DND-41 (cell line): ENCODE data around the gene CEP104.

Experiments used
- ATAC-seq: fragments of 200-7000 bp; cut with Tn5 transposase; 3 replicates; pipeline ENCODE4 v1.9.1; 2021; ENCODE audit warnings: low read depth; ENCODE audit not compliant: insufficient read depth
- DNase-seq: peaks from one replicate; pipeline ENCODE4 v3.0.0-alpha.2; 2020
- H2AFZ ChIP-seq: 2 replicates; pipeline ENCODE4 v1.6.0; 2012; ENCODE audit warnings: low read depth, low read length
- H3K27ac ChIP-seq: 2 replicates; pipeline ENCODE4 v1.5.1; 2012; ENCODE audit warnings: low read length, inconsistent platforms
- H3K27me3 ChIP-seq: fragments of 200-600 bp; sonication (generic); 2 replicates; pipeline ENCODE4 v1.6.0; 2012; ENCODE audit warnings: low read length, mild to moderate bottlenecking, inconsistent platforms; ENCODE audit not compliant: insufficient read depth, poor library complexity
- H3K36me3 ChIP-seq: 2 replicates; pipeline ENCODE4 v1.5.1; 2012; ENCODE audit warnings: low read length, inconsistent platforms; ENCODE audit not compliant: insufficient read depth
- H3K4me1 ChIP-seq: 2 replicates; pipeline ENCODE4 v1.5.1; 2012; ENCODE audit warnings: mild to moderate bottlenecking, low read length; ENCODE audit not compliant: insufficient read depth
- H3K4me2 ChIP-seq: 2 replicates; pipeline ENCODE4 v1.6.0; 2012; ENCODE audit warnings: mild to moderate bottlenecking, moderate library complexity, low read length, inconsistent platforms; ENCODE audit not compliant: insufficient read depth
- H3K4me3 ChIP-seq, 2 experiments: fragments of 200-600 bp in 1 of 2; shearing (Covaris generic) in 1 of 2; 2 replicates each; pipeline ENCODE4 v1.5.1; 2012 to 2016; ENCODE audit warnings: inconsistent platforms in 2 of 2, low read length in 2 of 2, mild to moderate bottlenecking in 2 of 2, low read depth in 1 of 2, moderate library complexity in 1 of 2
- H3K79me2 ChIP-seq: 2 replicates; pipeline ENCODE4 v1.6.0; 2012; ENCODE audit warnings: low read length, inconsistent platforms; ENCODE audit not compliant: insufficient read depth
- H3K9ac ChIP-seq: 2 replicates; pipeline ENCODE4 v1.6.0; 2012; ENCODE audit warnings: low read depth, mild to moderate bottlenecking, inconsistent platforms, low read length, moderate library complexity
- H3K9me3 ChIP-seq: 2 replicates; pipeline ENCODE4 v1.5.1; 2012; ENCODE audit warnings: low read length, moderate library complexity, mild to moderate bottlenecking, inconsistent platforms; ENCODE audit not compliant: insufficient read depth, severe bottlenecking
- H4K20me1 ChIP-seq: 2 replicates; pipeline ENCODE4 v1.6.0; 2012; ENCODE audit warnings: low read length; ENCODE audit not compliant: insufficient read depth
- CTCF ChIP-seq: IDR thresholded peaks from 2 replicates; pipeline ENCODE4 v1.5.1; 2012; ENCODE audit warnings: borderline replicate concordance, low read length, moderate library complexity, mild to moderate bottlenecking; ENCODE audit not compliant: poor library complexity, severe bottlenecking; ENCODE audit errors: extremely low read depth
- EZH2 ChIP-seq: IDR thresholded peaks from 3 replicates; pipeline ENCODE4 v1.6.1; 2012; ENCODE audit warnings: borderline replicate concordance, low read depth, mild to moderate bottlenecking, moderate library complexity, low read length, inconsistent platforms; ENCODE audit not compliant: severe bottlenecking

The CEP104 gene

GRCh38 chr1:3852711-3853485 is 4.1 kb downstream of the CEP104 start:
- Histone ChIP-seq H3K27ac (no peak overlapping the region), H3K79me2 (peaks cover 44% of the 10 kb centered on the region), H2AFZ (no peak overlapping the region), H3K4me3 (no peak overlapping the region), H3K36me3 (peaks cover 29% of the 10 kb centered on the region), H3K9ac (no peak overlapping the region), H4K20me1 (peaks cover 14% of the 10 kb centered on the region; the same call in 1 of the 2 replicates), H3K9me3 (no peaks in the 10 kb centered on the region), H3K4me2 (no peak overlapping the region), H3K27me3 (no peaks in the 10 kb centered on the region), H3K4me1 (peaks cover 20% of the 10 kb centered on the region)
- ATAC-seq = no peak
- no peak for DNase-seq
- TF ChIP-seq CTCF = no peak
- TF ChIP-seq EZH2 = no peak

- ATAC-seq = no peak
Observed at GRCh38 chr1:3852091-3852490, 4.9 kb downstream of the CEP104 start.

DNA sequence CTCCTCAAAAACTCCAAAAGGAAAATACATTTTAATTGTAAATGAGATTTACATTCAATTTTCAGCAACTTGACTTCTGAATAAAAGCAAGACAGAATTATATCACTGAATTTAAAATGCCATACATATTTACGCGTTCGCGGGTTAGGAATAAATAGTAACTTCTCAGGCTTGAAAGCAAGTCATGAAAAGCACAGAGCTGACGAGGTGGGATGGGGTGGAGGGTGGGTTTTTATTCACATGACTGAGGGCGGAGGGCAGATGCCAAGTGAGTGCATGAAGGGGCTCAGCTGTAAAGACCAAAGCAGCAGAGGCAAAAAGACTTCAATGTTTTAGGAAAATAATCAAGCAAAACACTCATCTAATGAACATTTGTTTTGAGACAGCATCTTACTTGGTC is 5.7 kb downstream of the CEP104 start:
- H3K4me2 ChIP-seq = no peak overlapping the region
- no peak overlapping the region for H2AFZ ChIP-seq
- H3K4me3 ChIP-seq = no peak overlapping the region
- no peak overlapping the region for H3K9ac ChIP-seq
- DNase-seq = no peak
- no peak for TF ChIP-seq CTCF
- no peak for TF ChIP-seq EZH2
- no peak for ATAC-seq
- H3K27me3 ChIP-seq = no peaks in the 10 kb centered on the region
- H3K9me3 ChIP-seq = no peaks in the 10 kb centered on the region
- H4K20me1 ChIP-seq = peaks cover 14% of the 10 kb centered on the region; the same call in 1 of the 2 replicates
- H3K27ac ChIP-seq = no peak overlapping the region
- H3K79me2 ChIP-seq = peaks cover 32% of the 10 kb centered on the region
- H3K4me1 ChIP-seq = peaks cover 13% of the 10 kb centered on the region
- H3K36me3 ChIP-seq = peaks cover 44% of the 10 kb centered on the region

More at GRCh38 chr1:3852091-3852490, 4.9 kb downstream of the CEP104 start:
- TF ChIP-seq EZH2 = no peak
- no peak for TF ChIP-seq CTCF
- no peaks in the 10 kb centered on the region for H3K9me3 ChIP-seq
- H3K4me3 ChIP-seq = no peak overlapping the region
- no peak overlapping the region for H2AFZ ChIP-seq
- peaks cover 13% of the 10 kb centered on the region for H3K4me1 ChIP-seq
- peaks cover 14% of the 10 kb centered on the region; the same call in 1 of the 2 replicates for H4K20me1 ChIP-seq
- no peak for DNase-seq
- H3K4me2 ChIP-seq = no peak overlapping the region
- H3K27ac ChIP-seq = no peak overlapping the region
- peaks cover 37% of the 10 kb centered on the region for H3K79me2 ChIP-seq
- H3K27me3 ChIP-seq = no peaks in the 10 kb centered on the region
- H3K9ac ChIP-seq = no peak overlapping the region
- peaks cover 37% of the 10 kb centered on the region for H3K36me3 ChIP-seq
